ENCODE results near the gene TNFRSF21.

GRCh38 chr6:47319867-47320266 is 10.2 kb upstream of the TNFRSF21 start:
- TF ChIP-seq BHLHE40 (IDR thresholded peaks at IDR 0.05; ENCODE audit: borderline replicate concordance in 1 of 2, low read depth in 2 of 2, low read length in 1 of 2): no peak
- TF ChIP-seq POLR2A (IDR thresholded peaks at IDR 0.05; ENCODE audit: low read depth, low read length): no peak
- TF ChIP-seq POLR2AphosphoS5 (IDR thresholded peaks at IDR 0.05; ENCODE audit: low read length): no peak
- TF ChIP-seq ATF2 (IDR thresholded peaks at IDR 0.05; ENCODE audit: low read length): no peak
